IMR-90 (cell line): Measurements from ENCODE around the gene PLEKHS1. TPM values are rescaled to one million over a fixed set of nuclear protein-coding genes. Genes with fewer than 3 reads are reported as not detected.
A peak's percentile ranks its signal among the peaks of the same experiment; 100 is the strongest.

Source experiments
- ATAC-seq: fragments of 200-7000 bp; cut with Tn5 transposase; 2 replicates; pipeline ENCODE4 v1.9.1; 2020; ENCODE audit warnings: low read depth, mild to moderate bottlenecking, moderate library complexity
- BruUV-seq: library from RNA; stranded (reverse); fragments of 400-500 nt; replicated peaks from 2 replicates; lab custom pipeline; 2021; lab: Mats Ljungman, UMichigan
- CTCF ChIA-PET: fragments of 300-600 bp; formaldehyde crosslinking; extraction: SDS; loops from one replicate; lab custom pipeline; 2021; ENCODE audit warnings: antibody characterized with exemption; lab: Yijun Ruan, JAX
- POLR2A ChIA-PET: fragments of 300-600 bp; sonication (Branson Sonifier 250); formaldehyde crosslinking; loops from one replicate; lab custom pipeline; 2022; ENCODE audit warnings: antibody characterized with exemption; ENCODE audit not compliant: unreplicated experiment; lab: Charles Lee
- DNase-seq: peaks from one replicate; pipeline ENCODE4 v3.0.0; 2013
- H2AFZ ChIP-seq: replicated peaks from 2 replicates; pipeline ENCODE3; 2013; ENCODE audit warnings: low read length, mild to moderate bottlenecking; ENCODE audit not compliant: poor library complexity
- H2AK5ac ChIP-seq: 2 replicates; pipeline ENCODE4 v1.6.1; 2013; ENCODE audit warnings: low read depth, low read length, inconsistent platforms
- H2AK9ac ChIP-seq: replicated peaks from 2 replicates; pipeline ENCODE3; 2013; ENCODE audit warnings: mild to moderate bottlenecking, low read depth, low read length, moderate library complexity; ENCODE audit not compliant: poor library complexity
- H2BK120ac ChIP-seq: 2 replicates; pipeline ENCODE4 v1.6.1; 2013; ENCODE audit warnings: low read depth, low read length, inconsistent platforms
- H2BK15ac ChIP-seq: 3 replicates; pipeline ENCODE4 v1.6.1; 2013; ENCODE audit warnings: low read depth, low read length, inconsistent platforms
- H2BK20ac ChIP-seq: 2 replicates; pipeline ENCODE4 v1.6.1; 2013; ENCODE audit warnings: low read depth, mild to moderate bottlenecking, inconsistent platforms, low read length, moderate library complexity
- H2BK5ac ChIP-seq: 2 replicates; pipeline ENCODE4 v1.6.1; 2013; ENCODE audit warnings: mild to moderate bottlenecking, low read depth, low read length, inconsistent platforms; ENCODE audit not compliant: poor library complexity, severe bottlenecking
- H3K14ac ChIP-seq: replicated peaks from 2 replicates; pipeline ENCODE4 v1.6.1; 2013; ENCODE audit warnings: low read depth, low read length, inconsistent platforms
- H3K18ac ChIP-seq: 2 replicates; pipeline ENCODE4 v1.6.1; 2013; ENCODE audit warnings: low read depth, low read length, control low read depth
- H3K23ac ChIP-seq: 2 replicates; pipeline ENCODE4 v1.6.1; 2013; ENCODE audit warnings: low read depth, low read length, inconsistent platforms
- H3K27ac ChIP-seq: 2 replicates; pipeline ENCODE4 v1.5.1; 2013; ENCODE audit warnings: mild to moderate bottlenecking, control low read depth, low read length; ENCODE audit not compliant: insufficient read depth
- H3K27me3 ChIP-seq: 2 replicates; pipeline ENCODE4 v1.6.1; 2013; ENCODE audit warnings: low read length; ENCODE audit not compliant: control insufficient read depth, insufficient read depth
- H3K36me3 ChIP-seq: 2 replicates; pipeline ENCODE4 v1.6.1; 2013; ENCODE audit warnings: low read length, mixed read lengths; ENCODE audit not compliant: control insufficient read depth, insufficient read depth
- H3K4ac ChIP-seq: 2 replicates; pipeline ENCODE4 v1.6.1; 2013; ENCODE audit warnings: low read depth, low read length, inconsistent platforms
- H3K4me1 ChIP-seq: 2 replicates; pipeline ENCODE4 v1.6.1; 2013; ENCODE audit warnings: low read length, mixed read lengths; ENCODE audit not compliant: control insufficient read depth, insufficient read depth
- H3K4me2 ChIP-seq: 2 replicates; pipeline ENCODE4 v1.6.1; 2013; ENCODE audit warnings: low read depth, mild to moderate bottlenecking, control low read depth, low read length, moderate library complexity
- H3K4me3 ChIP-seq: 2 replicates; pipeline ENCODE4 v1.5.1; 2013; ENCODE audit warnings: low read depth, mild to moderate bottlenecking, control low read depth, low read length, moderate library complexity; ENCODE audit not compliant: insufficient read depth
- H3K56ac ChIP-seq: 2 replicates; pipeline ENCODE4 v1.6.1; 2013; ENCODE audit warnings: low read length, inconsistent platforms; ENCODE audit not compliant: insufficient read depth; ENCODE audit errors: extremely low read depth
- H3K79me1 ChIP-seq, 2 experiments: 2 replicates each; pipeline ENCODE4 v1.6.1; 2013; ENCODE audit warnings: low read length in 2 of 2, inconsistent platforms in 1 of 2, low read depth in 1 of 2
- H3K9ac ChIP-seq: 2 replicates; pipeline ENCODE4 v1.6.1; 2013; ENCODE audit warnings: low read depth, low read length, control low read depth
- H3K9me1 ChIP-seq: 2 replicates; pipeline ENCODE4 v1.6.1; 2013; ENCODE audit warnings: low read length, inconsistent platforms; ENCODE audit not compliant: insufficient read depth
- H3K9me3 ChIP-seq: 2 replicates; pipeline ENCODE4 v1.6.1; 2013; ENCODE audit warnings: low read length; ENCODE audit not compliant: control insufficient read depth, insufficient read depth
- H4K20me1 ChIP-seq: 2 replicates; pipeline ENCODE4 v1.6.1; 2013; ENCODE audit warnings: low read length, inconsistent platforms; ENCODE audit not compliant: insufficient read depth
- H4K5ac ChIP-seq: 2 replicates; pipeline ENCODE4 v1.6.1; 2013; ENCODE audit warnings: mild to moderate bottlenecking, low read depth, low read length, control low read depth
- H4K8ac ChIP-seq, 2 experiments: 2 replicates each; pipeline ENCODE4 v1.6.1; 2013; ENCODE audit warnings: low read depth in 2 of 2, low read length in 2 of 2, control low read depth in 1 of 2, inconsistent platforms in 1 of 2
- H4K91ac ChIP-seq: 2 replicates; pipeline ENCODE4 v1.6.1; 2013; ENCODE audit warnings: low read depth, low read length, inconsistent platforms; ENCODE audit not compliant: insufficient read depth
- CEBPB ChIP-seq: IDR thresholded peaks from 2 replicates; pipeline ENCODE4 v1.6.1; 2012; ENCODE audit warnings: low read depth, low read length, improper control_type of control experiment
- FOS ChIP-seq: fragments of 150-350 bp; IDR thresholded peaks from 2 replicates; pipeline ENCODE4 v1.6.1; 2016; ENCODE audit warnings: low read depth, low read length
- MAZ ChIP-seq: IDR thresholded peaks from 2 replicates; pipeline ENCODE4 v1.6.1; 2012; ENCODE audit warnings: low read depth, mild to moderate bottlenecking, low read length, improper control_type of control experiment, moderate library complexity, borderline replicate concordance
- MXI1 ChIP-seq: IDR thresholded peaks from 2 replicates; pipeline ENCODE4 v1.6.1; 2012; ENCODE audit warnings: low read depth, mild to moderate bottlenecking, low read length, moderate library complexity, borderline replicate concordance
- WGBS, 2 experiments: methylation state at CpG; one replicate each; pipeline versions ENCODE4 v1.1.5 to v1.1.7; 2013; ENCODE audit warnings: missing lambda C conversion rate in 2 of 2; ENCODE audit not compliant: insufficient read length in 1 of 2; ENCODE audit errors: extremely low coverage in 2 of 2; 5-methylcytosine and 5-hydroxymethylcytosine counted together
- dilution Hi-C: fragments of 300-500 bp; cut with HindIII; formaldehyde crosslinking; loops from one replicate; pipeline ENCODE4 v1.14.3; 2018; ENCODE audit warnings: low sequenced_read_pairs; ENCODE audit not compliant: unreplicated experiment
- in situ Hi-C: fragments of 300-500 bp; cut with MboI; formaldehyde crosslinking; loops from 3 replicates; pipeline ENCODE4 v1.14.3; 2019; ENCODE audit warnings: low sequenced_read_pairs, inconsistent platforms, mixed read lengths
- intact Hi-C: fragments of 100-400 bp; cut with micrococcal nuclease; formaldehyde crosslinking; loops from 2 replicates; pipeline ENCODE4 v1.10.0; 2022
- polyA plus RNA-seq, 3 experiments: library from polyadenylated mRNA; depleted of rRNA; stranded (reverse); fragments of >200 nt; gene quantifications; 2 replicates each; pipeline ENCODE4 v1.2.3, GENCODE V29; 2012; ENCODE audit warnings: low replicate concordance in 1 of 3
- total RNA-seq: library from RNA; depleted of rRNA; stranded (reverse); fragments of >200 nt; gene quantifications from 2 replicates; pipeline ENCODE4 v1.2.3, GENCODE V29; 2012

Gene PLEKHS1
- total and polyA plus RNA-seq, 2 of the 4 experiments (the other 2 are of a cell fraction) = not detected

GRCh38 chr10:113735913-113736312 lies 15.6 kb upstream of the PLEKHS1 start:
- no peak overlapping the region for H2AK9ac ChIP-seq
- no peak overlapping the region for H3K4me2 ChIP-seq
- H2BK5ac ChIP-seq = no peak overlapping the region
- H4K91ac ChIP-seq = no peak overlapping the region
- no peaks in the 10 kb centered on the region for H3K4me1 ChIP-seq
- POLR2A ChIA-PET = no interaction called here
- CTCF ChIA-PET = interaction anchor here (0.6 kb wide), 1 partner anchor 1393 kb away, joined by 5 read pairs; no protein-coding TSS in a partner anchor
- no peaks in the 10 kb centered on the region for H3K9me3 ChIP-seq
- DNase-seq (no peak), ATAC-seq (no peak)
- no peaks in the 10 kb centered on the region for H4K20me1 ChIP-seq
- no peak overlapping the region for H3K56ac ChIP-seq
- no peak overlapping the region for H3K23ac ChIP-seq
- H2BK15ac ChIP-seq = no peak overlapping the region
- no CpG with 5 or more reads among the region's 2 CpGs for WGBS, 2 experiments
- no peak overlapping the region for H3K4ac ChIP-seq
- no TSS peak for BruUV-seq
- no peak overlapping the region for H3K9ac ChIP-seq
- in situ Hi-C loops = no loop called here
- no peaks in the 10 kb centered on the region for H3K79me1 ChIP-seq
- H3K14ac ChIP-seq = no peak overlapping the region
- no peak for TF ChIP-seq MXI1
- TF ChIP-seq FOS = no peak
- peak; percentile 57 for TF ChIP-seq CEBPB
- no peak for TF ChIP-seq MAZ
- no peak overlapping the region for H2BK120ac ChIP-seq
- no peak overlapping the region for H3K4me3 ChIP-seq
- H3K27me3 ChIP-seq = peaks cover 1% of the 10 kb centered on the region; the same call in 1 of the 2 replicates
- no peak overlapping the region for H2AFZ ChIP-seq
- H4K5ac ChIP-seq = no peak overlapping the region
- no peak overlapping the region for H4K8ac ChIP-seq
- dilution Hi-C loops = no loop called here
- H3K18ac ChIP-seq = no peak overlapping the region
- H3K27ac ChIP-seq = no peak overlapping the region
- no peaks in the 10 kb centered on the region for H3K9me1 ChIP-seq
- no peaks in the 10 kb centered on the region for H3K36me3 ChIP-seq
- intact Hi-C loops = no loop called here
- H2BK20ac ChIP-seq = no peak overlapping the region
- no peak overlapping the region for H2AK5ac ChIP-seq
